Esophagus muscularis mucosa (tissue), 4 donors: ENCODE results near the gene OR4K13. TPM values are rescaled to one million over a fixed set of nuclear protein-coding genes. Genes with fewer than 3 reads are reported as not detected.

ENCODE experiments used
- DNase-seq: peaks from one replicate; pipeline ENCODE4 v3.0.0-alpha.2; 2017; ENCODE audit errors: extremely low spot score
- H3K27ac ChIP-seq, 4 donors: fragments of 200-600 bp; sonication (generic); replicated peaks in 1 of 4; 1 replicate in 3 of 4; 2 replicates in 1 of 4; pipeline ENCODE4 v1.5.1; 2016 to 2019; ENCODE audit warnings: mild to moderate bottlenecking in 1 of 4
- H3K27me3 ChIP-seq, 4 donors: fragments of 200-600 bp; sonication (generic); one replicate each; pipeline versions ENCODE4 v1.5.1 to v1.6.0; 2016 to 2019
- H3K36me3 ChIP-seq, 4 donors: fragments of 200-600 bp; sonication (generic); one replicate each; pipeline ENCODE4 v1.5.1; 2016 to 2019
- H3K4me1 ChIP-seq, 4 donors: fragments of 200-600 bp; sonication (generic); one replicate each; pipeline ENCODE4 v1.5.1; 2016 to 2019
- H3K4me3 ChIP-seq, 4 donors: fragments of 200-600 bp; sonication (generic); 1 replicate in 2 of 4; 2 replicates in 2 of 4; pipeline ENCODE4 v1.5.1; 2016 to 2019; ENCODE audit warnings: mild to moderate bottlenecking in 4 of 4, moderate library complexity in 1 of 4
- H3K9me3 ChIP-seq, 4 donors: fragments of 200-600 bp; sonication (generic); 1 replicate in 3 of 4; 2 replicates in 1 of 4; pipeline ENCODE4 v1.5.1; 2016 to 2019
- EP300 ChIP-seq: sonication (generic); formaldehyde crosslinking; IDR thresholded peaks from one replicate; pipeline ENCODE4 v1.6.1; 2017; ENCODE audit warnings: antibody characterized with exemption
- POLR2A ChIP-seq: fragments of 450-650 bp; IDR thresholded peaks from one replicate; pipeline ENCODE4 v1.6.1; 2017; ENCODE audit warnings: antibody characterized with exemption, moderate library complexity, mild to moderate bottlenecking, low read depth
- POLR2AphosphoS5 ChIP-seq, 2 donors: sonication (generic); formaldehyde crosslinking; IDR thresholded peaks; one replicate each; pipeline ENCODE4 v1.6.1; 2017; ENCODE audit warnings: antibody characterized with exemption in 2 of 2
- WGBS: methylation state at CpG from one replicate; pipeline ENCODE4 v1.1.5; 2018; 5-methylcytosine and 5-hydroxymethylcytosine counted together
- intact Hi-C: fragments of 100-400 bp; cut with DNase I; formaldehyde crosslinking; loops from one replicate; pipeline ENCODE4 v1.15.1; 2023
- total RNA-seq, 4 donors: library from RNA; depleted of rRNA; stranded (reverse); fragments of >200 nt; gene quantifications; one replicate each; pipeline versions ENCODE4 v1.1.0 to v1.2.1, GENCODE V29; 2016
- TF ChIP-seq, protein P1 (sequence below), 3 experiments: fragments of 200-600 bp in 2 of 3; fragments of 450-650 bp in 1 of 3; sonication (generic) in 2 of 3; IDR thresholded peaks; one replicate each; pipeline ENCODE4 v1.5.1; 2017 to 2019; ENCODE audit warnings: antibody characterized with exemption in 3 of 3, mild to moderate bottlenecking in 2 of 3, moderate library complexity in 1 of 3

The OR4K13 gene
- total RNA-seq, 4 donors from 2014 or later: not detected

DNA sequence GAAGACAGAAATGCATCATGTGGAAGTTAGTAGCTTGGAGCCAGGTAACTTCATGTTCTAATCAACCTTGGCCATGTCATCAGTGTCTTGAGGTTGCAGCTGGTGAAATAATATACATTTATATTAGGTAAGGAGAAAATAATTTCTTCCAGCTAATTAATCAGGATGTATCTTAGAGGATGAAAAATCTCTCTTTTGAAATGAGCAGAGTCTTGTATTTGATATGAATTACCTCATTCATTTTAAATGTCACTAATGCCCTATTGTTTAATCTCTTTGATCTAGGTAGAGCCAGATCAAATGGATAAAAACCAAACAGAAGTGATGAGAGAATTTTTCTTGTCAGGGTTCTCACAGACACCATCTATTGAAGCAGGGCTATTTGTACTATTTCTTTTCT is 34.0 kb downstream of the OR4K13 start, which contains the start of gene OR4Q2:
OR4Q2 (plus strand) TSS at position 301 of the 400 bp plus-strand sequence.
- H3K4me3 ChIP-seq: no peak within 1 kb of the TSS
- no peaks in the 10 kb centered on the region for H3K27me3 ChIP-seq
- no peak within 1 kb of the TSS for H3K27ac ChIP-seq
- intact Hi-C loops: no loop called here
- no peaks in the 10 kb centered on the region for H3K36me3 ChIP-seq
- H3K4me1 ChIP-seq: no peaks in the 10 kb centered on the region
- TF ChIP-seq POLR2AphosphoS5 (IDR thresholded peaks at IDR 0.05): no peak
- no peak for TF ChIP-seq EP300
- TF ChIP-seq, protein P1, sequence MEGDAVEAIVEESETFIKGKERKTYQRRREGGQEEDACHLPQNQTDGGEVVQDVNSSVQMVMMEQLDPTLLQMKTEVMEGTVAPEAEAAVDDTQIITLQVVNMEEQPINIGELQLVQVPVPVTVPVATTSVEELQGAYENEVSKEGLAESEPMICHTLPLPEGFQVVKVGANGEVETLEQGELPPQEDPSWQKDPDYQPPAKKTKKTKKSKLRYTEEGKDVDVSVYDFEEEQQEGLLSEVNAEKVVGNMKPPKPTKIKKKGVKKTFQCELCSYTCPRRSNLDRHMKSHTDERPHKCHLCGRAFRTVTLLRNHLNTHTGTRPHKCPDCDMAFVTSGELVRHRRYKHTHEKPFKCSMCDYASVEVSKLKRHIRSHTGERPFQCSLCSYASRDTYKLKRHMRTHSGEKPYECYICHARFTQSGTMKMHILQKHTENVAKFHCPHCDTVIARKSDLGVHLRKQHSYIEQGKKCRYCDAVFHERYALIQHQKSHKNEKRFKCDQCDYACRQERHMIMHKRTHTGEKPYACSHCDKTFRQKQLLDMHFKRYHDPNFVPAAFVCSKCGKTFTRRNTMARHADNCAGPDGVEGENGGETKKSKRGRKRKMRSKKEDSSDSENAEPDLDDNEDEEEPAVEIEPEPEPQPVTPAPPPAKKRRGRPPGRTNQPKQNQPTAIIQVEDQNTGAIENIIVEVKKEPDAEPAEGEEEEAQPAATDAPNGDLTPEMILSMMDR (IDR thresholded peaks at IDR 0.05): no peak
- no peak for TF ChIP-seq POLR2A
- no peaks in the 10 kb centered on the region for H3K9me3 ChIP-seq
- DNase-seq: no peak

DNA sequence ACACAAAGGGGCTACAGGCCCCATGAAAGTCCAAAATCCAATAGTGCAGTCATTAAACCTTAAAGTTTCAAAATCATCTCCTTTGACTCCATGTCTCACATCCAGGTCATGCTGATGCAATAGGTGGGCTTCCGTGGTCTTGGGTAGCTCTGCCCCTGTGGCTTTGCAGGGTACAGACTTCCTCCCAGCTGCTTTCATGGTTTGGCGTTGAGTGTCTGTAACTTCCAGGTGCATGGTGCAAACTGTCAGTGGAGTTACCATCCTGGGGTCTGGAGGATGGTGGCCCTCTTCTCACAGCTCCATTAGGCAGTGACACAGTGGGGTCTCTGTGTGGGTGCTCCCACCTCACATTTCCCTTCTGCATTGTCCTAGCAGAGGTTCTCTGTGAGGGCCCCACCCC is 42.4 kb downstream of the OR4K13 start:
- Histone ChIP-seq H3K9me3 (no peaks in the 10 kb centered on the region), H3K27me3 (no peaks in the 10 kb centered on the region), H3K4me1 (no peaks in the 10 kb centered on the region), H3K27ac (no peak overlapping the region), H3K4me3 (no peak overlapping the region), H3K36me3 (no peaks in the 10 kb centered on the region)
- DNase-seq: no peak
- intact Hi-C loops: no loop called here
- 58% methylated on average over 2 of the region's 2 CpGs for WGBS
- no peak for TF ChIP-seq POLR2AphosphoS5 (IDR thresholded peaks at IDR 0.05)
- TF ChIP-seq EP300: no peak
- no peak for TF ChIP-seq POLR2A
- TF ChIP-seq, protein P1 (IDR thresholded peaks at IDR 0.05): no peak

Other genes starting within 250 kb of the OR4K13 start
- not detected for gene OR4N2, start 232.3 kb downstream of the OR4K13 start, total RNA-seq
- not detected for gene OR4K2, start 160.9 kb downstream of the OR4K13 start, total RNA-seq
- not detected for gene OR4K5, start 115.4 kb downstream of the OR4K13 start, total RNA-seq
- gene OR4K1, start 105.1 kb downstream of the OR4K13 start, total RNA-seq: not detected
- not detected for gene OR4K15, start 60.4 kb downstream of the OR4K13 start, total RNA-seq
- not detected for gene OR4Q2, start 33.9 kb downstream of the OR4K13 start, total RNA-seq
- not detected for gene OR4K14, start 16.7 kb downstream of the OR4K13 start, total RNA-seq
- gene OR4L1, start 24.0 kb upstream of the OR4K13 start, total RNA-seq: not detected
- not detected for gene OR4K17, start 74.7 kb upstream of the OR4K13 start, total RNA-seq
- not detected for gene OR4N5, start 102.8 kb upstream of the OR4K13 start, total RNA-seq
- not detected for gene OR11G2, start 154.9 kb upstream of the OR4K13 start, total RNA-seq
- not detected for gene OR11H6, start 187.7 kb upstream of the OR4K13 start, total RNA-seq
- not detected for gene OR11H7, start 192.9 kb upstream of the OR4K13 start, total RNA-seq
- not detected for gene OR11H4, start 203.2 kb upstream of the OR4K13 start, total RNA-seq